Midbrain (tissue), 1 donor: ENCODE measurements around the gene AANAT.
"Not testable (repeated sequence)": the region's sequence is repeated elsewhere in the genome, so short reads cannot be mapped to it uniquely, and the experiment has no call there.

Experiments used
- DNase-seq: peaks from one replicate; lab custom pipeline; 2025; lab: John Stamatoyannopoulos, UW

The AANAT gene

DNA sequence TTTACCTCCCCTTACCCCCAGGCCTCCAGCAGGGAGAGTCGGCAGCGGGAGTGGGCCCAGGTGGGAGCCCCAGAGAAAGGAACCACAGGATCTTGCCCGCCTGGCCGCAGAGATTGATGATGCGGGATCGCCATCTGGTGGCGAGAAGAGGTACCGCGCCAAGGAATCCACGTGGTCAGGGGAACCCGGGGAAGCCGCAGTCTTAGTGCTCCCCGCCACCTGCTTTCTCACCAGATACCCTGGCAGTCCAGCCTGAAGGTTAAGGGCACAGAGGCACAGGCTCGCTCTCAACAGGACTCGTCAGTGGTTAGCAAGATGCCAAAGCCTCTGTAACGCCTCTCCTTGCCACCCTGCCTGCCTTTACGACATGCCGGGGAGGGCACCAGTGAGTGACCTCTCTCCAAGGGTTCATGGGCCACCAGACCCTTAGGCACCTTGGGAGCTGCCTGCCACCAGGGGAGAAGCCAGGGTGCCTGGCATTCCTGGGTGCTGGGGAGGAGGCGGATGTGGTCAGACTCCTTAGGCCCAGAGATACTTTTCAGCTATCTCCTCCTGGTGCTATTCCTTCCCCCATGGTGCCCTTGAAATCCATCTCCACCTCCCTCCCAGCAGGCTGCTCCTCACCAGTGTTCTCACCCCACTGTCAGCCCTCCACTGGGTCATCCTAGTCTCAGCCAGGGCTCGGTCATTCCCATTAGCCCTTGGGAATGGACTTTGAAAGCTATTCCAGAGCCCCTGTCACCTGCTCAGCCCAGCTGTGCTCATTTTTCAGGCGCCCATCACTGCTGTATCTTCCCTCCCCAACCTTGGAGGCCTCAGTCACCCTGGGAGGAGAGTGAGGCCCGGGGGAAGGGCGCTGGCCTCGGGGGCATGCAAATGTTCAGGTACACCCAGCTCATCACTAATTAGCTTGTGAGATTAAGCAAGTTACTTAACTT is 39.3 kb downstream of the AANAT start:
- peak; percentile 87 for DNase-seq

DNA sequence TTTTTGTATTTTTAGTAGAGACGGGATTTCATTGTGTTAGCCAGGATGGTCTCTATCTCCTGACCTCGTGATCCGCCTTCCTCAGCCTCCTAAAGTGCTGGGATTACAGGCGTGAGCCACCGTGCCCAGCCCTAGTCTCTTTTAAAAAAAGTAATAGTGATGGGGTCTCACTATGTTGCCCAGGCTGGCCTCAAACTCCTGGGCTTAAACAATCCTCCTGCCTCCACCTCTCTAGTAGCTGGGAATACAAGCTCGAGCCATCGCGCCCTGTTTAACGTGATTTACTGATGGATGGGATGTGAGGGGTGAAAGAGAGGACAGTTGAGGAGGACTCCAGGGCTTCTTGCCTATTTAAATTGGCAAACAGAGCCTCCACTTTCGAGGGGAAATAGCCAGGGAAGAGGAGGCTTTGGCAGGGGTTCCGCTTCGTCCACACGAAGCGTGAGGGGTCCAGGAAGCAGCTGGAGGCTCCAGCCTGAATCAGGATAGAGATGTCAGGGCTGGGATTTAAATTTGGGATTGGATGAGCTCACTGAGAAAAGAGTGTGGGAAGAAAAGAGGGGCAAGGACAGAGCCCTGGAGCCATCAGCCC is 41.2 kb downstream of the AANAT start:
- DNase-seq = not testable (repeated sequence)

DNA sequence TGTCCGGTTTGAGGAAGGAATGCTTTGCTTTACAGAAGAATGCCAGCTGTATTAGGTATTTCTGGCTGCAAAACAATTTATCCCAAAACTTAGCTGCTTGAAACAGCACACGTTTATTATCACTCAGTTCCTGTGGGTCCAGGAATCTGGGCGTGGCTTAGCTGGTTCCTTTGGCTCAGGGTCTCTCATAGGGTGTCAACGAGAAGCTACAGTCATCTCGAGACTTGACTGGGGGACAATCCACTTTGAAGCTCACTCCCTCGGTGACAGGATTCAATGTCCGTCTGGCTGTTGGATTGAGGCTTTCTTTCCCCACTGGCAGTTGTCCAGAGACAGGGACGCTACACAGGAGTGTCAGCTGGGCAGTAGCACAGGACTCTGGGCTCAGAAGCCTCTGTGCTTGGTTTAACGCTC is 43.4 kb downstream of the AANAT start:
- DNase-seq = no peak

DNA sequence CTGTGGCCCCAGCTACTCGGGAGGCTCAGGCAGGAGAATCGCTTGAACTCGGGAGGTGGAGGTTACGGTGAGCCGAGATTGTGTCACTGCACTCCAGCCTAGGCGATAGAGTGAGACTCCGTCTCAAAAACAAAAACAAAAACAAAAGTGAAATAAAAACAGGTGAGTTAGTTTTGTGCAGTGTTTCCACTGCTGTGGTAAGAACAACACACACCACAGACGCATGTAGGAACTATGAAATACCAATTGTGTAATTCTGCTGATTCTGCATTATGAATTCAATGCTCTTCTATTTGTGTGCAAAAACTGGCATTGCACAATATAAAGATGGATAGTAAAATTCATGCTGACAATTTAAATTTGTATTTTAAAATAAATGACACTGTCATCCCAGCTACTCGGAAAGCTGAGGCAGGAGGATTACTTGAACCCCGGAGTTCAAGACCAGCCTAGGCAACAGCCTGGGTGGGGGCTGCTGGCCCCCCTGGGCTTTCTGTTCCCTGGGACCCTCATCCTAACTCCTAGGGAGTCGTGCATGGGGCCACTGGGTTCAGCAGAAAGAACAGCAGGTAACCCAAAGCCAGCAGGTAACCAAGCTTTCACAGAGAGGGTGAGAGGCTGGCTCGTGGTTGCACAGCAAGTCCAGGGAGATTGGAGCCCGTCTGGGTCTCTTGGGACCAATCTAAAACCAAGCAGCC is 44.4 kb downstream of the AANAT start:
- no peak for DNase-seq

DNA sequence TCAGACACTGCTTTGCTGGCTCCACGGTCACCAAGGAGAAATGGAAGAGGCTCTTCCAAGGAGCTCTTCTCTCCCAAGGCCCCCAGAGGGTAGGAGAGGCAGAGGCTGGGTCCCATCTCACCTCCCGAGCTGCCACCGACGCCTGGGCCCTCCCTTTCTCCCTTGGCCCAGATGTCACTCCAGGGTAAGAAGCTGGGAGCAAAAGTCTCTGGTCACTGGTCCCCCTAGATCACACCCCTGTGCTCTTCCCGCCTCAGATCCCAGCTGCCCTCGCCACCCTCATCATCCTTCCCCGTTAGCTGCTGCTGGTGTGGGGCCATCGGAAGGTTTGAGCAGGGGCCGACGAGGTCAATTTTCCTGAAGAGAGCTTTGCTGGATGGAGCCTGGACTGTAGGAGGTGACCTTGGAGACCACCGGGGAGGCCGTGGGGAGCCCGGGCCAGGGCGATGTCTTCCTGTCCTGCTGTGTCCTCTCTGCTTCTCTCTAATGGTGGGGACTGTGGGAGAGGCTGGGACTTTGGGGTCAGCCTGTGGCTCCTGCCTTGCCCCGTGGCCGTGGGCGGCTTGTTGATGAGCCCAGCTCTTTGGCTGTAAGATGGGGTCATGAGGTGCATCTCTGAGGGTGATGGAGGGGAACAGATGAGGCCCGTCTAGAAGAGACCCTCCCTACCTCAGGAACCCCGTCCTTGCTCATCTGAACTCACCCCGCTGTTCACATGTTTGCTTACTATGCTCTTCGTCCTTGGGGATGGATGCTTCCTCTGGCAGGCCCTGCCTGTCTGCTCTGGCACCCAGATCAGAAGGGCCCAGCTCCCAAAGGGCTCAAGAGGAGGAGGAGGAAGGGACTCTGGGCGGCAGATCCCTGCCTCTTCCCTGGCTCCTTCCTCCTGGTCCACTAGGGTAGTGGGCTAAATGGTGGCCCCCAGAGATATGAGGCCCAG is 45.2 kb downstream of the AANAT start:
- no peak for DNase-seq

DNA sequence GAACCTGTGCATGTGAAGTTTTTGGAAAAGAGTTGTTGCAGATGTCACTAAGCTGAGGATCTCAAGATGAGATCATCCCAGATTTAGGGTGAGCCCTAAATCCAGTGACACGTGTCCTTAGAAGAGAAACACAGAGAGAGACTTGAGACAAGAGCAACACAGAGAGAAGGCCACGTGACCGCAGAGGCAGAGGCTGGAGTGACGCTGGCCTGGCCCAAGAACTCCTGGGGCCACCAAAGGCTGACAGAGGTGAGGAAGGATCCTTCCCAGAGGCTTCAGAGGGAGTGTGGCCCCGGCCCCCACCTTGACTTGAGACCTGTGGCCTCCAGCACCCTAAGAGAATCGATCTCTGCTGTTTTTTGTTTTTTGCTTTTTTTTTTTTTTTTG is 45.9 kb downstream of the AANAT start:
- DNase-seq = no peak

DNA sequence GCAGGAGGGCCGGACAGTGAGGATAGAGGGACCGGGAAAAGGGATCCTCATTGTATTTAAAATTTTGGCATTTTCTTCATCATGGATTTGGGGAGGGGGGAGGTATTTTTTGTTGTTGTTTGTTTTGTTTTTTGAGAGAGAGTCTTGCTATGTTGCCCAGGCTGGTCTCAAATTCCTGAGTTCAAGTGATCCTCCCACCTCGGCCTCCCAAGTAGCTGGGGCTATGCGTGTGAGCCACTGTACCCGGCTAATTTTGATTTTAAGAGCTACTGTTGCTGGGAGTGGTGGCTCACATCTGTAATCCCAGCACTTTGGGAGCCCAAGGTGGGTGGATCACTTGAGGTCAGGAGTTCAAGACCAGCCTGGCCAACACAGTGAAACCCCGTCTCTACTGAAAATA is 47.0 kb downstream of the AANAT start:
- DNase-seq = not testable (repeated sequence)

DNA sequence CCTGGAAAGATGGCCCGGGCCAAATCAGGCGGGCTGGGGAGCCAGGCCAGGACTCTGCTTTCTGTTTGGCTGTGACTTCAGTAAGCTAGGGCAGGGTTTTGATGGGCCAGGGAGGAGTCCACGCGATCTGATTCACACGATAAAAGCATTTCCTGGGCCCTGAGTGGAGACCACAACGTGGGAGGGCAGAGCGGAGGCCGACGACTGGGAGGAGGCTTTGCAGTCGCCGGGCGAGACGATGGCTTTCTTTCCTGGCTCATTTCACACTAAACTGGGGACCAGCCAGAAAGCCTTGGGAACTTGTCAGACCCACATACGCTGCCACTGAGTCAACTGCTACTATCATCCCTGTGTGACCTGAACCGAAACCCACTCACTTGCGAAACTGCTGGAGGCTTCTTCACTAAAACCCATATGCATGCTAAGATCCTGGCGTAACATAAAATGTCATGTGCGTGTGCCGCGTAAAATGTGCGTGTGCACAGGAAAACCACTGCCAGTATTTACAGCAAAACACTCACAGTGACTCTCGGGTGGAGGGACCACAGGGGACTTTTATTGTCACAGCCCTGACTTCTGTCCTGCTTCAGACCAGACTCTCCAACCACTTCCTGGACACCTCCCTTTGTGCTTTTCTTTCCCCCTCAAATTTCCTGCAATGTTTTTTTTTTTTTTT is 48.0 kb downstream of the AANAT start:
- DNase-seq = peak; percentile 28

DNA sequence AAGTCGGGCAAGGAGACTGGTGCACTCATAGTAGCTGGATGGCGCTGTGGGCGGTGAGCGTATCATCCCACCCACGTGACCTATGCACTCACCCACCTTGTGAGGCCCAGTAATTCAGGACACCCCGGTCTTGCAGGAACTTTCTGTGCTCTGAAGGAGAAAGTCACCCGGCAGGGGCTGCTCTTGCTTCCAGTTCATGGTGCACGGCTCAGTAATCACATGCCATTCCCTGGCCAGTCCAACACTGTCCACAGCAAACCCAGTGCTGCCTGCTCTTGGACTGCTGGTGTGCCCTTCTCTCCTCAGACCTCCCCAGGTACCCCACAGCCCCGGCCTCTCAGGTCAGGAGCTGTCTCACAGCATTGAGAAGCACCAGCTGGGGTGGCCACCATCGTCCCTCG is 50.2 kb downstream of the AANAT start:
- DNase-seq = no peak

DNA sequence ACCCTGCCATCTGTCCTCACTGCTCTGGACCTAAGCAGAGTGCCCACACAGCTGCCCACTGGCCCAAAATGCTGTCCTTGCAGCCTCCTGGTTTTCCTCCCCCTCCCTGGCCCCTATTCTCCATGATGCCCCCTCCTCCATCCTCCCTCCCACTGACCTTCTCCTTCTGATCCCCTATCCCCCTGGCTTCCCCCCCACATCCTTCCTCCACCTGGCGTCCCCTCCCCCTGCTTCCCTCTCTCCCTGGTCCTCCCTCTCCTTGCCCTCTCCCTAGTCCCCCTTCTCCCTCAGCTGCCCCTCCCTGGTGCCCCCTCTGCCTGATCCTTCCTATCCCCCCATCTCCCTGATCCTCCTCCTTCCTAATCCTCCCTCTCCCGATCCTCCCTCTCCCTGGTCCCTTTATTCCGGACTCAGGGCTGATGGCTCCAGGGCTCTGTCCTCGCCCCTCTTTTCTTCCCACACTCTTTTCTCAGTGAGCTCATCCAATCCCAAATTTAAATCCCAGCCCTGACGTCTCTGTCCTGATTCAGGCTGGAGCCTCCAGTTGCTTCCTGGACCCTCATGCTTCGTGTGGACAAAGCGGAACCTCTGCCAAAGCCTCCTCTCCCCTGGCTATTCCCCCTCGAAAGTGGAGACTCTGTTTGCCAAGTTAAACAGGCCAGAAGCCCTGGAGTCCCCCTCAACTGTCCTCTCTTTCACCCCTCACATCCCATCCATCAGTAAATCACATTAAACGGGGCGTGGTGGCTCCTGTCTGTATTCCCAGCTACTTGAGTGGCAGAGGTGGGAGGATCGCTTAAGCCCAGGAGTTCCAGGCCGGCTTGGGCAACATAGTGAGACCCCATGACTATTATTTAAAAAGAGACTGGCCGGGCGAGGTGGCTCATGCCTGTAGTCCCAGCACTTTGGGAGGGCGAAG is 51.9 kb downstream of the AANAT start:
- no peak for DNase-seq
